ENCODE results near the gene ZNF627. TPM values are rescaled to one million over a fixed set of nuclear protein-coding genes. Genes with fewer than 3 reads are reported as not detected.

ZNF627 gene
- polyA plus RNA-seq, 1 donor from 2014 or later: 91.6 TPM

- Histone ChIP-seq H3K9me3 (ENCODE audit: low read length) (no peaks in the 10 kb centered on the region), H3K36me3 (ENCODE audit: insufficient read depth, low read length) (no peaks in the 10 kb centered on the region), H3K4me3 (ENCODE audit: low read length) (no peak overlapping the region), H3K79me2 (replicated peaks; ENCODE audit: insufficient read depth, low read length) (no peaks in the 10 kb centered on the region), H3K9ac (ENCODE audit: low read length) (no peak overlapping the region), H3K27me3 (ENCODE audit: insufficient read depth, low read depth, low read length) (no peaks in the 10 kb centered on the region), H3F3A (ENCODE audit: insufficient read depth, low read length, poor library complexity, severe bottlenecking) (no peaks in the 10 kb centered on the region), H3K4me2 (ENCODE audit: low read length) (no peak overlapping the region), H2AFZ (ENCODE audit: low read depth, low read length) (no peak overlapping the region), H3K9me2 (ENCODE audit: insufficient read depth, low read length) (no peaks in the 10 kb centered on the region), H3K27ac (ENCODE audit: low read length) (no peak overlapping the region), H4K20me1 (ENCODE audit: insufficient read depth) (no peaks in the 10 kb centered on the region)
- TF ChIP-seq EP300 (conservative IDR thresholded peaks at IDR 0.05; ENCODE audit: poor library complexity, severe bottlenecking): no peak
- no peak for TF ChIP-seq SMC3 (conservative IDR thresholded peaks at IDR 0.05; ENCODE audit: poor library complexity)
- no peak for TF ChIP-seq TAF1 (IDR thresholded peaks at IDR 0.05; ENCODE audit: low read depth)
- no peak for TF ChIP-seq POLR2AphosphoS5 (IDR thresholded peaks at IDR 0.05)
- TF ChIP-seq MXI1 (conservative IDR thresholded peaks at IDR 0.05; ENCODE audit: poor library complexity, severe bottlenecking): no peak
- TF ChIP-seq RAD21 (conservative IDR thresholded peaks at IDR 0.05): no peak
- TF ChIP-seq REST (IDR thresholded peaks at IDR 0.05; ENCODE audit: borderline replicate concordance): no peak
- TF ChIP-seq EZH2 (IDR thresholded peaks at IDR 0.05; ENCODE audit: borderline replicate concordance, insufficient read depth, low read length, poor library complexity, severe bottlenecking): no peak
- no peak for TF ChIP-seq CTCF (IDR thresholded peaks at IDR 0.05; ENCODE audit: poor library complexity, severe bottlenecking)
Measured at GRCh38 chr19:11574689-11575088, 22.6 kb upstream of the ZNF627 start.

GRCh38 chr19:11576227-11576626 is 21.1 kb upstream of the ZNF627 start:
- Histone ChIP-seq H3K36me3 (ENCODE audit: insufficient read depth, low read length) (no peaks in the 10 kb centered on the region), H3K9me3 (ENCODE audit: low read length) (no peaks in the 10 kb centered on the region), H3F3A (ENCODE audit: insufficient read depth, low read length, poor library complexity, severe bottlenecking) (no peaks in the 10 kb centered on the region), H3K27me3 (ENCODE audit: insufficient read depth, low read depth, low read length) (no peaks in the 10 kb centered on the region), H3K27ac (ENCODE audit: low read length) (no peak overlapping the region), H2AFZ (ENCODE audit: low read depth, low read length) (no peak overlapping the region), H3K79me2 (replicated peaks; ENCODE audit: insufficient read depth, low read length) (no peaks in the 10 kb centered on the region), H3K9ac (ENCODE audit: low read length) (no peak overlapping the region), H3K4me3 (ENCODE audit: low read length) (no peak overlapping the region), H4K20me1 (ENCODE audit: insufficient read depth) (no peaks in the 10 kb centered on the region), H3K4me2 (ENCODE audit: low read length) (no peak overlapping the region), H3K9me2 (ENCODE audit: insufficient read depth, low read length) (no peaks in the 10 kb centered on the region)
- no peak for TF ChIP-seq TAF1 (IDR thresholded peaks at IDR 0.05; ENCODE audit: low read depth)
- no peak for TF ChIP-seq MXI1 (conservative IDR thresholded peaks at IDR 0.05; ENCODE audit: poor library complexity, severe bottlenecking)
- TF ChIP-seq REST (IDR thresholded peaks at IDR 0.05; ENCODE audit: borderline replicate concordance): no peak
- no peak for TF ChIP-seq SMC3 (conservative IDR thresholded peaks at IDR 0.05; ENCODE audit: poor library complexity)
- TF ChIP-seq POLR2AphosphoS5 (IDR thresholded peaks at IDR 0.05): no peak
- TF ChIP-seq RAD21 (conservative IDR thresholded peaks at IDR 0.05): no peak
- no peak for TF ChIP-seq EP300 (conservative IDR thresholded peaks at IDR 0.05; ENCODE audit: poor library complexity, severe bottlenecking)
- no peak for TF ChIP-seq CTCF (IDR thresholded peaks at IDR 0.05; ENCODE audit: poor library complexity, severe bottlenecking)
